HepG2 (cell line): ENCODE results near the gene SEPTIN12. TPM values are rescaled to one million over a fixed set of nuclear protein-coding genes. Genes with fewer than 3 reads are reported as not detected.
A peak's percentile ranks its signal among the peaks of the same experiment; 100 is the strongest.

Experiments
- ATAC-seq: fragments of 200-7000 bp; cut with Tn5 transposase; 3 replicates; pipeline ENCODE4 v1.9.1; 2020; ENCODE audit warnings: mild to moderate bottlenecking, moderate library complexity
- BruUV-seq: library from RNA; stranded (reverse); fragments of 400-500 nt; replicated peaks from 2 replicates; lab custom pipeline; 2021; lab: Mats Ljungman, UMichigan
- CTCF ChIA-PET: fragments of 300-600 bp; formaldehyde crosslinking; extraction: SDS; loops from one replicate; lab custom pipeline; 2021; ENCODE audit warnings: low total read pairs, inconsistent platforms, low intra/inter-chr PET ratio; lab: Yijun Ruan, JAX
- POLR2A ChIA-PET: fragments of 350-600 bp; sonication (Branson Sonifier 250); formaldehyde crosslinking; loops from one replicate; lab custom pipeline; 2020; ENCODE audit warnings: antibody characterized with exemption, inconsistent platforms; lab: Yijun Ruan, JAX
- DNase-seq: peaks from one replicate; pipeline ENCODE4 v3.0.0-alpha.2; 2015; ENCODE audit warnings: low spot score
- FAIRE-seq: peaks from 3 replicates; lab custom pipeline; 2011; peaks lifted over from hg19 to GRCh38; lab: Jason Lieb, UNC
- H2AFZ ChIP-seq: one replicate; pipeline ENCODE4 v1.6.1; 2011; ENCODE audit warnings: low read length, inconsistent platforms
- H3K27ac ChIP-seq: fragments of 300-600 bp; 3 replicates; pipeline ENCODE4 v1.8.0; 2011; ENCODE audit warnings: mixed run types, mild to moderate bottlenecking, mixed read lengths, low read length, inconsistent platforms; ENCODE audit not compliant: insufficient read depth; ENCODE audit errors: extremely low read length
- H3K27me3 ChIP-seq, 2 experiments: fragments of 200-600 bp in 1 of 2; 2 replicates in 1 of 2; 3 replicates in 1 of 2; pipeline versions ENCODE4 v1.6.0 to v1.8.0; 2011; ENCODE audit warnings: low read length in 2 of 2, mild to moderate bottlenecking in 2 of 2, moderate library complexity in 2 of 2, inconsistent platforms in 1 of 2; ENCODE audit not compliant: insufficient read depth in 2 of 2, control insufficient read depth in 1 of 2
- H3K36me3 ChIP-seq, 2 experiments: fragments of 200-600 bp in 1 of 2; replicated peaks in 1 of 2; 2 replicates in 1 of 2; 3 replicates in 1 of 2; pipeline versions ENCODE4 v1.5.1 to v1.8.0; 2011; ENCODE audit warnings: low read length in 2 of 2, inconsistent platforms in 1 of 2; ENCODE audit not compliant: insufficient read depth in 2 of 2, control insufficient read depth in 1 of 2
- H3K4me1 ChIP-seq: 2 replicates; pipeline ENCODE4 v1.5.1; 2012; ENCODE audit warnings: low read length, inconsistent platforms; ENCODE audit not compliant: insufficient read depth
- H3K4me2 ChIP-seq: 2 replicates; pipeline ENCODE4 v1.6.0; 2011; ENCODE audit warnings: low read depth, low read length, inconsistent platforms
- H3K4me3 ChIP-seq, 3 experiments: fragments of 200-600 bp in 1 of 3; sonication (generic), shearing (Covaris generic) in 1 of 3; replicated peaks in 1 of 3; 2 replicates each; pipeline ENCODE4 v1.5.1; 2011 to 2016; ENCODE audit warnings: low read length in 3 of 3, inconsistent platforms in 2 of 3, low read depth in 2 of 3, mild to moderate bottlenecking in 2 of 3, control low read depth in 1 of 3, mixed read lengths in 1 of 3; ENCODE audit not compliant: insufficient read depth in 1 of 3
- H3K79me2 ChIP-seq: one replicate; pipeline ENCODE4 v1.6.1; 2011; ENCODE audit warnings: low read length, inconsistent platforms; ENCODE audit not compliant: insufficient read depth
- H3K9ac ChIP-seq: 2 replicates; pipeline ENCODE4 v1.6.0; 2011; ENCODE audit warnings: mild to moderate bottlenecking, low read depth, low read length, inconsistent platforms; ENCODE audit not compliant: insufficient read depth
- H3K9me3 ChIP-seq: 2 replicates; pipeline ENCODE4 v1.5.1; 2012; ENCODE audit warnings: mild to moderate bottlenecking, low read length
- H4K20me1 ChIP-seq: 2 replicates; pipeline ENCODE4 v1.6.0; 2011; ENCODE audit warnings: inconsistent platforms, mild to moderate bottlenecking, low read length, moderate library complexity; ENCODE audit not compliant: insufficient read depth
- HNRNPL ChIP-seq: fragments of 200-400 bp; formaldehyde crosslinking; IDR thresholded peaks from 2 replicates; pipeline ENCODE4 v1.6.1; 2017; ENCODE audit warnings: mild to moderate bottlenecking, low read depth, low read length
- SRSF4 ChIP-seq: fragments of 200-400 bp; formaldehyde crosslinking; IDR thresholded peaks from one replicate; pipeline ENCODE4 v1.6.1; 2018; ENCODE audit warnings: mild to moderate bottlenecking, low read depth, low read length, moderate library complexity; ENCODE audit not compliant: poor library complexity, severe bottlenecking
- ZFX ChIP-seq: sonication (generic); formaldehyde crosslinking; IDR thresholded peaks from 2 replicates; pipeline ENCODE4 v1.4.0; 2020; ENCODE audit warnings: mild to moderate bottlenecking, low read depth, missing genetic modification reagents, moderate library complexity
- ZNF225 ChIP-seq: sonication (generic); formaldehyde crosslinking; IDR thresholded peaks from 2 replicates; pipeline ENCODE4 v1.4.0; 2020; ENCODE audit warnings: mild to moderate bottlenecking, missing genetic modification reagents
- ZNF329 ChIP-seq: sonication (generic); formaldehyde crosslinking; IDR thresholded peaks from 2 replicates; pipeline ENCODE4 v1.9.0; 2021; ENCODE audit warnings: low read depth, mild to moderate bottlenecking, missing genetic modification reagents
- ZNF687 ChIP-seq: sonication (generic); formaldehyde crosslinking; IDR thresholded peaks from 2 replicates; pipeline ENCODE4 v1.5.1; 2020; ENCODE audit warnings: mild to moderate bottlenecking, missing genetic modification reagents, moderate library complexity
- WGBS: methylation state at CpG from one replicate; pipeline ENCODE4 v1.1.6; 2017; ENCODE audit warnings: low lambda C conversion rate; 5-methylcytosine and 5-hydroxymethylcytosine counted together
- in situ Hi-C: cut with HindIII; loops from 2 replicates; pipeline ENCODE4 v1.10.0; 2017; ENCODE audit warnings: low pct_unique_long_range_greater_than_20kb; ENCODE audit not compliant: extremely low pct_ligation_motif_present
- intact Hi-C: fragments of 100-400 bp; cut with micrococcal nuclease; formaldehyde crosslinking; loops from one replicate; pipeline ENCODE4 v1.10.0; 2022; ENCODE audit not compliant: unreplicated experiment
- polyA plus RNA-seq, 8 experiments: library from polyadenylated mRNA; depleted of rRNA in 3 of 8; stranded (reverse) in 7 of 8; unstranded in 1 of 8; fragments of >200 nt; fragmentation: Illumina TruSeq in 4 of 8; extraction: Trizol in 4 of 8; gene quantifications; 2 replicates each; pipeline versions ENCODE4 v1.2.1 to v1.2.3, GENCODE V29; 2011 to 2016; ENCODE audit warnings: low read depth in 4 of 8, missing spikeins in 1 of 8, mixed read lengths in 1 of 8; ENCODE audit not compliant: insufficient read depth in 1 of 8
- total RNA-seq, 5 experiments: library from RNA; depleted of rRNA; stranded (reverse); fragments of >200 nt; fragmentation: Illumina TruSeq; extraction: Trizol; gene quantifications; 2 replicates each; pipeline ENCODE4 v1.2.3, GENCODE V29; 2016; ENCODE audit warnings: low read depth in 1 of 5

Gene SEPTIN12
- total and polyA plus RNA-seq, 2 of the 13 experiments (the other 11 are each of a cell fraction or from before 2014, with no cell fraction given) = 0.22 TPM; not detected in 1

GRCh38 chr16:4783251-4783950, 4.7 kb downstream of the SEPTIN12 start:
- Histone ChIP-seq H4K20me1 (no peaks in the 10 kb centered on the region), H3K4me3 (peak overlapping the region in 1 of 3 experiments; percentile 9; a peak in 1 of 6 replicates), H3K79me2 (no peaks in the 10 kb centered on the region), H2AFZ (no peak overlapping the region), H3K4me2 (peak overlapping the region; percentile 42; the same call in 1 of the 2 replicates), H3K9me3 (no peaks in the 10 kb centered on the region), H3K9ac (no peak overlapping the region), H3K27me3 (no peaks in the 10 kb centered on the region), H3K27ac (no peak overlapping the region), H3K36me3 (no peaks in the 10 kb centered on the region), H3K4me1 (peaks cover 90% of the 10 kb centered on the region)
- intact Hi-C loops = no loop called here
- POLR2A ChIA-PET = interaction anchor here (1.8 kb wide), 1 partner anchor 15 kb away, joined by 4 read pairs; no protein-coding TSS in a partner anchor
- no TSS peak for BruUV-seq
- DNase-seq (no peak), FAIRE-seq (no peak), ATAC-seq (peak; percentile 19)
- CTCF ChIA-PET = no interaction called here
- TF ChIP-seq SRSF4 = no peak
- TF ChIP-seq HNRNPL = 0 out of 2 replicates have a peak, but pooled peaks have one; percentile 40
- peak; percentile 97 for TF ChIP-seq ZNF329 (CRISPR knock-in tag)
- 0 out of 2 replicates have a peak, but pooled peaks have one; percentile 2 for TF ChIP-seq ZNF687 (CRISPR knock-in tag)
- 0 out of 2 replicates have a peak, but pooled peaks have one; percentile 27 for TF ChIP-seq ZNF225 (CRISPR knock-in tag)
- no peak for TF ChIP-seq ZFX (CRISPR knock-in tag)
- in situ Hi-C loops = no loop called here
- 64% methylated on average over 12 of the region's 25 CpGs for WGBS
